Effector memory CD4-positive, alpha-beta T cell (primary cell): ENCODE measurements around the gene FMN1.
"Not testable (repeated sequence)": the region's sequence is repeated elsewhere in the genome, so short reads cannot be mapped to it uniquely, and the experiment has no call there.

Experiments used
- DNase-seq, 3 donors: peaks; one replicate each; pipeline ENCODE4 v3.0.0-alpha.2; 2020
- H3K27ac ChIP-seq: 2 replicates; pipeline ENCODE4 v1.7.0; 2013; ENCODE audit warnings: mild to moderate bottlenecking, low read length, moderate library complexity; ENCODE audit not compliant: insufficient read depth, poor library complexity, severe bottlenecking
- H3K27me3 ChIP-seq: replicated peaks from 2 replicates; pipeline ENCODE4 v1.7.0; 2013; ENCODE audit warnings: mild to moderate bottlenecking, low read length; ENCODE audit not compliant: insufficient read depth, control insufficient read depth, poor library complexity, severe bottlenecking
- H3K36me3 ChIP-seq: 2 replicates; pipeline ENCODE4 v1.7.0; 2013; ENCODE audit warnings: mild to moderate bottlenecking, low read length, moderate library complexity; ENCODE audit not compliant: control insufficient read depth, insufficient read depth
- H3K4me1 ChIP-seq: 2 replicates; pipeline ENCODE4 v1.7.0; 2013; ENCODE audit warnings: low read length, mild to moderate bottlenecking; ENCODE audit not compliant: control insufficient read depth, insufficient read depth, poor library complexity, severe bottlenecking
- H3K4me3 ChIP-seq: 2 replicates; pipeline ENCODE4 v1.7.0; 2013; ENCODE audit warnings: low read length, low read depth, mild to moderate bottlenecking; ENCODE audit not compliant: insufficient read depth, poor library complexity, severe bottlenecking
- H3K9me3 ChIP-seq: 2 replicates; pipeline ENCODE4 v1.7.0; 2013; ENCODE audit warnings: mild to moderate bottlenecking, low read length, moderate library complexity; ENCODE audit not compliant: control insufficient read depth

The FMN1 gene

GRCh38 chr15:32853592-32853991 lies 340.9 kb downstream of the FMN1 start:
- DNase-seq, result no peak
- Histone ChIP-seq H3K9me3 (no peaks in the 10 kb centered on the region), H3K27ac (no peak overlapping the region), H3K4me1 (no peaks in the 10 kb centered on the region), H3K4me3 (no peak overlapping the region), H3K27me3 (no peaks in the 10 kb centered on the region), H3K36me3 (no peaks in the 10 kb centered on the region)

GRCh38 chr15:32852771-32853170 lies 341.7 kb downstream of the FMN1 start:
- no peak for DNase-seq
- Histone ChIP-seq H3K9me3 (no peaks in the 10 kb centered on the region), H3K27ac (no peak overlapping the region), H3K4me1 (no peaks in the 10 kb centered on the region), H3K4me3 (no peak overlapping the region), H3K27me3 (no peaks in the 10 kb centered on the region), H3K36me3 (no peaks in the 10 kb centered on the region)

GRCh38 chr15:32852017-32852416 lies 342.5 kb downstream of the FMN1 start:
- no peak overlapping the region for H3K27ac ChIP-seq
- H3K4me1 ChIP-seq, result no peaks in the 10 kb centered on the region
- DNase-seq, result no peak
- no peaks in the 10 kb centered on the region for H3K9me3 ChIP-seq
- H3K4me3 ChIP-seq, result no peak overlapping the region
- no peaks in the 10 kb centered on the region for H3K27me3 ChIP-seq
- H3K36me3 ChIP-seq, result no peaks in the 10 kb centered on the region

GRCh38 chr15:32851572-32851971 lies 342.9 kb downstream of the FMN1 start:
- no peak overlapping the region for H3K27ac ChIP-seq

GRCh38 chr15:32849769-32850668 lies 344.5 kb downstream of the FMN1 start:
- Histone ChIP-seq H3K4me1 (no peaks in the 10 kb centered on the region), H3K27ac (no peak overlapping the region), H3K27me3 (no peaks in the 10 kb centered on the region), H3K4me3 (no peak overlapping the region), H3K36me3 (no peaks in the 10 kb centered on the region), H3K9me3 (no peaks in the 10 kb centered on the region)
- no peak for DNase-seq

More at GRCh38 chr15:32851572-32851971, 342.9 kb downstream of the FMN1 start:
- Histone ChIP-seq H3K27me3 (no peaks in the 10 kb centered on the region), H3K36me3 (no peaks in the 10 kb centered on the region), H3K9me3 (no peaks in the 10 kb centered on the region), H3K4me1 (no peaks in the 10 kb centered on the region), H3K4me3 (no peak overlapping the region)
- DNase-seq, result no peak

- not testable (repeated sequence) for H3K36me3 ChIP-seq, H3K4me3 ChIP-seq, H3K27me3 ChIP-seq
Measured at GRCh38 chr15:32846671-32847070, 347.8 kb downstream of the FMN1 start.

GRCh38 chr15:32844118-32844711 lies 350.3 kb downstream of the FMN1 start:
- H3K4me3 ChIP-seq, result no peak overlapping the region
- H3K9me3 ChIP-seq, result no peaks in the 10 kb centered on the region
- no peaks in the 10 kb centered on the region for H3K36me3 ChIP-seq
- no peaks in the 10 kb centered on the region for H3K4me1 ChIP-seq
- no peak for DNase-seq
- H3K27me3 ChIP-seq, result no peaks in the 10 kb centered on the region
- H3K27ac ChIP-seq, result no peak overlapping the region

More at GRCh38 chr15:32846671-32847070, 347.8 kb downstream of the FMN1 start:
- not testable (repeated sequence) for H3K9me3 ChIP-seq, DNase-seq, H3K4me1 ChIP-seq, H3K27ac ChIP-seq

- Histone ChIP-seq H3K27me3 (no peaks in the 10 kb centered on the region), H3K9me3 (no peaks in the 10 kb centered on the region), H3K4me3 (no peak overlapping the region), H3K27ac (no peak overlapping the region), H3K36me3 (no peaks in the 10 kb centered on the region), H3K4me1 (no peaks in the 10 kb centered on the region)
- no peak for DNase-seq
Measured at GRCh38 chr15:32843219-32843815, 351.2 kb downstream of the FMN1 start.

GRCh38 chr15:32842081-32842480 lies 352.4 kb downstream of the FMN1 start:
- Histone ChIP-seq H3K9me3 (no peaks in the 10 kb centered on the region), H3K27me3 (no peaks in the 10 kb centered on the region), H3K4me1 (no peaks in the 10 kb centered on the region), H3K4me3 (no peak overlapping the region), H3K36me3 (no peaks in the 10 kb centered on the region), H3K27ac (no peak overlapping the region)
- no peak for DNase-seq
